GM10266 (cell line): ENCODE measurements around the gene PLCD1.

Experiments
- DNase-seq: peaks from one replicate; pipeline ENCODE4 v3.0.0; 2012; ENCODE audit errors: extremely low spot score
- CTCF ChIP-seq: IDR thresholded peaks from 2 replicates; pipeline ENCODE4 v1.5.1; 2012; ENCODE audit warnings: mild to moderate bottlenecking, low read depth; ENCODE audit not compliant: control insufficient read depth, insufficient read depth; ENCODE audit errors: missing control alignments

The PLCD1 gene

GRCh38 chr3:37987751-37988179, 41.7 kb downstream of the PLCD1 start:
- TF ChIP-seq CTCF = no peak
- no peak for DNase-seq

- no peak for DNase-seq
- TF ChIP-seq CTCF = no peak
Observed at GRCh38 chr3:37987315-37987697, 42.1 kb downstream of the PLCD1 start.

GRCh38 chr3:37986479-37987314, 42.7 kb downstream of the PLCD1 start:
- TF ChIP-seq CTCF = no peak
- no peak for DNase-seq

- no peak for DNase-seq
- no peak for TF ChIP-seq CTCF
Observed at GRCh38 chr3:37985637-37986320, 43.7 kb downstream of the PLCD1 start.

- no peak for TF ChIP-seq CTCF
- no peak for DNase-seq
Observed at GRCh38 chr3:37984596-37984995, 44.8 kb downstream of the PLCD1 start.

- TF ChIP-seq CTCF = no peak
- DNase-seq = no peak
Observed at GRCh38 chr3:37984051-37984450, 45.4 kb downstream of the PLCD1 start.

GRCh38 chr3:37982331-37982730, 47.1 kb downstream of the PLCD1 start:
- DNase-seq = no peak
- no peak for TF ChIP-seq CTCF
